Liver (tissue), 9 donors: ENCODE data around the gene CT47C1. TPM values are rescaled to one million over a fixed set of nuclear protein-coding genes. Genes with fewer than 3 reads are reported as not detected.

Experiments
- DNase-seq: peaks from one replicate; pipeline ENCODE4 v3.0.0-alpha.2; 2017; ENCODE audit warnings: low spot score
- H3K27ac ChIP-seq, 2 donors: one replicate each; pipeline ENCODE4 v1.7.0; 2013; ENCODE audit warnings: inconsistent platforms in 2 of 2, low read length in 2 of 2, control low read depth in 1 of 2, low read depth in 1 of 2, mild to moderate bottlenecking in 1 of 2
- H3K27me3 ChIP-seq, 4 donors: one replicate each; pipeline versions ENCODE4 v1.6.1 to v1.7.0; 2013; ENCODE audit warnings: low read length in 3 of 4, inconsistent platforms in 1 of 4, mild to moderate bottlenecking in 1 of 4, moderate library complexity in 1 of 4; ENCODE audit not compliant: control insufficient read depth in 4 of 4, insufficient read depth in 4 of 4
- H3K36me3 ChIP-seq, 4 donors: one replicate each; pipeline versions ENCODE4 v1.6.1 to v1.7.0; 2013; ENCODE audit warnings: low read length in 3 of 4, mild to moderate bottlenecking in 3 of 4, low read depth in 1 of 4, moderate library complexity in 1 of 4; ENCODE audit not compliant: control insufficient read depth in 4 of 4, insufficient read depth in 3 of 4
- H3K4me1 ChIP-seq, 4 donors: one replicate each; pipeline versions ENCODE4 v1.6.1 to v1.7.0; 2013; ENCODE audit warnings: low read length in 3 of 4, mild to moderate bottlenecking in 3 of 4, moderate library complexity in 1 of 4; ENCODE audit not compliant: control insufficient read depth in 4 of 4, insufficient read depth in 4 of 4
- H3K4me3 ChIP-seq, 3 donors: one replicate each; pipeline versions ENCODE4 v1.6.1 to v1.7.0; 2013; ENCODE audit warnings: low read length in 3 of 3, control low read depth in 1 of 3, low read depth in 1 of 3, mild to moderate bottlenecking in 1 of 3
- H3K9ac ChIP-seq, 2 donors: one replicate each; pipeline ENCODE4 v1.7.0; 2013; ENCODE audit warnings: low read length in 2 of 2, mild to moderate bottlenecking in 2 of 2, moderate library complexity in 2 of 2, control low read depth in 1 of 2, low read depth in 1 of 2
- H3K9me3 ChIP-seq, 4 donors: one replicate each; pipeline versions ENCODE4 v1.6.1 to v1.7.0; 2013; ENCODE audit warnings: low read length in 3 of 4; ENCODE audit not compliant: control insufficient read depth in 4 of 4
- EGR1 ChIP-seq, 2 donors: IDR thresholded peaks; 2 replicates each; pipeline ENCODE4 v1.6.1; 2016 to 2018; ENCODE audit warnings: antibody characterized with exemption in 2 of 2, low read depth in 2 of 2
- FOXA2 ChIP-seq: IDR thresholded peaks from 2 replicates; pipeline ENCODE4 v1.6.1; 2016; ENCODE audit warnings: antibody characterized with exemption
- HNF4A ChIP-seq, 2 donors: conservative IDR thresholded peaks; 2 replicates each; pipeline ENCODE4 v1.6.1; 2016; ENCODE audit warnings: antibody characterized with exemption in 2 of 2, mild to moderate bottlenecking in 2 of 2
- HNF4G ChIP-seq: IDR thresholded peaks from 2 replicates; pipeline ENCODE4 v1.6.1; 2016; ENCODE audit warnings: antibody characterized with exemption
- JUND ChIP-seq, 2 donors: IDR thresholded peaks; 2 replicates each; pipeline ENCODE4 v1.6.1; 2016; ENCODE audit warnings: antibody characterized with exemption in 2 of 2
- NR2F2 ChIP-seq: IDR thresholded peaks from 2 replicates; pipeline ENCODE4 v1.6.1; 2016; ENCODE audit warnings: antibody characterized with exemption
- RXRA ChIP-seq, 2 donors: IDR thresholded peaks; 2 replicates each; pipeline ENCODE4 v1.6.1; 2017 to 2018; ENCODE audit warnings: antibody characterized with exemption in 2 of 2, mild to moderate bottlenecking in 1 of 2
- SP1 ChIP-seq: IDR thresholded peaks from 2 replicates; pipeline ENCODE4 v1.6.1; 2018; ENCODE audit warnings: antibody characterized with exemption, mild to moderate bottlenecking
- TAF1 ChIP-seq: conservative IDR thresholded peaks from 2 replicates; pipeline ENCODE4 v1.6.1; 2016; ENCODE audit warnings: antibody characterized with exemption, mild to moderate bottlenecking
- YY1 ChIP-seq: IDR thresholded peaks from 2 replicates; pipeline ENCODE4 v1.6.1; 2016; ENCODE audit warnings: antibody characterized with exemption, mild to moderate bottlenecking
- WGBS: extraction: QIAGEN DNeasy Blood & Tissue Kit; methylation state at CpG from one replicate; pipeline ENCODE4 v1.1.7; 2013; 5-methylcytosine and 5-hydroxymethylcytosine counted together
- polyA plus RNA-seq, 2 donors: library from polyadenylated mRNA; stranded (reverse) in 1 of 2; unstranded in 1 of 2; fragments of 200-250 nt in 1 of 2; fragments of >200 nt in 1 of 2; fragmentation: Nextera tagmentation in 1 of 2; extraction: Ambion mirVana in 1 of 2; gene quantifications; one replicate each; pipeline versions ENCODE4 v1.2.1 to v1.2.3, GENCODE V29; 2013 to 2015
- total RNA-seq, 2 donors: library from RNA; depleted of rRNA; stranded (reverse); fragments of >200 nt; gene quantifications; one replicate each; pipeline ENCODE4 v1.2.3, GENCODE V29; 2014
- TF ChIP-seq, protein P1 (sequence below): IDR thresholded peaks from 2 replicates; pipeline ENCODE4 v1.6.1; 2016; ENCODE audit warnings: antibody characterized with exemption
- TF ChIP-seq, protein P2 (sequence below): IDR thresholded peaks from 2 replicates; pipeline ENCODE4 v1.6.1; 2016; ENCODE audit warnings: antibody characterized with exemption
- TF ChIP-seq, protein P3 (sequence below): IDR thresholded peaks from 2 replicates; pipeline ENCODE4 v1.6.1; 2016; ENCODE audit warnings: antibody characterized with exemption
- donor health status: healthy.
- donor health status: healthy.
- donor health status: healthy.
- donor health status: healthy.
- donor health status: healthy.

CT47C1 gene
- total and polyA plus RNA-seq, 4 donors: not detected

DNA sequence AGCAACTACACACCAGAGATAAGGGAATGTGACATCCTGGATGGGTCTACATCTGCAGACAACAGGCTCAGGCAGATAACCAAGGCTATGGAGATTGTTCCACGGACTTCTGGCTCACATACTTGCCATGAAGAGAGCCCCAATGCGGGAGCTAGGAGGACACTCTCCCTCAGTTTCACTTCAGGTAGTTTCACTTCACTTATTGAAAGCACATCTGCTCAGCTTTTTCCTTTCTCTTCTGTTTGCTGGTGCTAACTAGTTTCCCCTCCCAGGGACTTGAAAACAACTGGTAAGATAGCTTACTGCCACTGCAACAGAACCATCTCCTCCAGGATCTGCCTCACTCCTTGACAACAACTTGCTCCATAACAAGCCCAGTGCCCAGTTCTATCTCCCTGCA is 1.4 kb upstream of the CT47C1 start:
- no peak overlapping the region for H3K27ac ChIP-seq
- no peaks in the 10 kb centered on the region for H3K4me1 ChIP-seq
- WGBS: 67% methylated on average over 2 of the region's 2 CpGs
- peaks cover 0 to 2% (median 0%) of the 10 kb centered on the region in 4 donors for H3K27me3 ChIP-seq
- no peak overlapping the region for H3K4me3 ChIP-seq
- DNase-seq: no peak
- no peak for TF ChIP-seq HNF4G
- no peak for TF ChIP-seq YY1
- TF ChIP-seq SP1: no peak
- TF ChIP-seq EGR1 (IDR thresholded peaks at IDR 0.05; ENCODE audit: low read depth in 2 of 2): no peak
- TF ChIP-seq FOXA2: no peak
- TF ChIP-seq TAF1: no peak
- TF ChIP-seq JUND (IDR thresholded peaks at IDR 0.05): no peak
- no peak for TF ChIP-seq HNF4A (conservative IDR thresholded peaks at IDR 0.05)
- no peak for TF ChIP-seq NR2F2
- TF ChIP-seq, protein P1, sequence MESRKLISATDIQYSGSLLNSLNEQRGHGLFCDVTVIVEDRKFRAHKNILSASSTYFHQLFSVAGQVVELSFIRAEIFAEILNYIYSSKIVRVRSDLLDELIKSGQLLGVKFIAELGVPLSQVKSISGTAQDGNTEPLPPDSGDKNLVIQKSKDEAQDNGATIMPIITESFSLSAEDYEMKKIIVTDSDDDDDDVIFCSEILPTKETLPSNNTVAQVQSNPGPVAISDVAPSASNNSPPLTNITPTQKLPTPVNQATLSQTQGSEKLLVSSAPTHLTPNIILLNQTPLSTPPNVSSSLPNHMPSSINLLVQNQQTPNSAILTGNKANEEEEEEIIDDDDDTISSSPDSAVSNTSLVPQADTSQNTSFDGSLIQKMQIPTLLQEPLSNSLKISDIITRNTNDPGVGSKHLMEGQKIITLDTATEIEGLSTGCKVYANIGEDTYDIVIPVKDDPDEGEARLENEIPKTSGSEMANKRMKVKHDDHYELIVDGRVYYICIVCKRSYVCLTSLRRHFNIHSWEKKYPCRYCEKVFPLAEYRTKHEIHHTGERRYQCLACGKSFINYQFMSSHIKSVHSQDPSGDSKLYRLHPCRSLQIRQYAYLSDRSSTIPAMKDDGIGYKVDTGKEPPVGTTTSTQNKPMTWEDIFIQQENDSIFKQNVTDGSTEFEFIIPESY: no peak
- TF ChIP-seq RXRA (IDR thresholded peaks at IDR 0.05): no peak
- TF ChIP-seq, protein P2, sequence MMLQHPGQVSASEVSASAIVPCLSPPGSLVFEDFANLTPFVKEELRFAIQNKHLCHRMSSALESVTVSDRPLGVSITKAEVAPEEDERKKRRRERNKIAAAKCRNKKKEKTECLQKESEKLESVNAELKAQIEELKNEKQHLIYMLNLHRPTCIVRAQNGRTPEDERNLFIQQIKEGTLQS: no peak
- H3K9me3 ChIP-seq: no peaks in the 10 kb centered on the region
- no peaks in the 10 kb centered on the region for H3K36me3 ChIP-seq
- no peak overlapping the region for H3K9ac ChIP-seq

DNA sequence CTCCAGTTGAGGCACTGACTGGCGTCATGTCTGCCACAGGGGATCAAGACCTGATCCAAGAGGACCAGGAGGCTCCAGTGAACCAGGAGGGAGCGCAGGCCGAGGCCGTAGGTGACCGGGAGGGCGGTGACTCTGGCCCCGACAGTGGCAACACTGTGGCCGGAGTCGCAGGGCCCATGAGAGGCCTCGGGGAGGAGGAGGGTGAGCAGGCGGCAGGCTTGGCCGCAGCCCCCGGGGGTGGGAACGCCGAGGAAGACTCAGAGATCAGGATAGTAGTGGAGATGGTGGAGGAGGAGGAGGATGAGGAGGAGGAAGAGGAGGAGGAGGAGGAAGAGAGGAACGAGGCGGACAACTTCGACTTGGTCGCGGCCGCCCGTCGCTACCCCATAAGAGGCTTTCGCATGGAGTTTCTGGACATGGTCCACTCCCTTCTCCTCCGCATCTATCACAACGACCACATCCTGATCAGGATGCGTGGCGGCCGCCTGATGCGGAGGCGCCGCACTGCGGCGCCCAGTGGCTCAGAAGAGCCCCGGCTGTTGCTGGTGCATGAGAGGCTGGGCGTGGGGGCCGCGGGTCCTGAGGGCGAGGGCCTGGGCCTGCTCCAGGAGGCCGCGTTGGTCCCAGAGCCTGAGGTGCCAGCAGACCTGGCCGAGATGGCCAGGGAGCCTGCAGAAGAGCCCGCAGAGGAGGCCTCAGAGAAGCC is 560 bp downstream of the CT47C1 start:
- no peaks in the 10 kb centered on the region for H3K9me3 ChIP-seq

More for the DNA sequence above, 560 bp downstream of the CT47C1 start:
- Histone ChIP-seq H3K4me3 (no peak overlapping the region), H3K4me1 (no peaks in the 10 kb centered on the region), H3K9ac (no peak overlapping the region), H3K27me3 (peaks cover 0 to 2% (median 0%) of the 10 kb centered on the region in 4 donors), H3K27ac (no peak overlapping the region), H3K36me3 (no peaks in the 10 kb centered on the region)
- no peak for TF ChIP-seq JUND (IDR thresholded peaks at IDR 0.05)
- TF ChIP-seq NR2F2: no peak
- no peak for TF ChIP-seq EGR1 (IDR thresholded peaks at IDR 0.05; ENCODE audit: low read depth in 2 of 2)
- no peak for TF ChIP-seq HNF4G
- TF ChIP-seq SP1: no peak
- TF ChIP-seq, protein P1: no peak
- TF ChIP-seq, protein P3, sequence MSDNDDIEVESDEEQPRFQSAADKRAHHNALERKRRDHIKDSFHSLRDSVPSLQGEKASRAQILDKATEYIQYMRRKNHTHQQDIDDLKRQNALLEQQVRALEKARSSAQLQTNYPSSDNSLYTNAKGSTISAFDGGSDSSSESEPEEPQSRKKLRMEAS: no peak
- no peak for DNase-seq
- 97% methylated on average over 43 of the region's 43 CpGs for WGBS
